22Rv1 (cell line): ENCODE results near the gene EPHB1.

Experiments used
- CTCF ChIP-seq: fragments of 450-650 bp; IDR thresholded peaks from 2 replicates; pipeline ENCODE4 v1.5.1; 2017; ENCODE audit warnings: mild to moderate bottlenecking
- ZFX ChIP-seq: fragments of 450-650 bp; IDR thresholded peaks from 2 replicates; pipeline ENCODE4 v1.6.1; 2017; ENCODE audit warnings: antibody characterized with exemption, borderline replicate concordance

GRCh38 chr3:134880431-134880830, 85.4 kb downstream of the EPHB1 start:
- no peak for TF ChIP-seq CTCF
- no peak for TF ChIP-seq ZFX
